ENCODE data around the gene SH2D3C. TPM values are rescaled to one million over a fixed set of nuclear protein-coding genes. Genes with fewer than 3 reads are reported as not detected.

SH2D3C gene
- total and polyA plus RNA-seq, 10 of the 15 experiments (the other 5 are each of a cell fraction or from before 2014, with no cell fraction given), result 1.2 to 23.5 (median 16.2) TPM

DNA sequence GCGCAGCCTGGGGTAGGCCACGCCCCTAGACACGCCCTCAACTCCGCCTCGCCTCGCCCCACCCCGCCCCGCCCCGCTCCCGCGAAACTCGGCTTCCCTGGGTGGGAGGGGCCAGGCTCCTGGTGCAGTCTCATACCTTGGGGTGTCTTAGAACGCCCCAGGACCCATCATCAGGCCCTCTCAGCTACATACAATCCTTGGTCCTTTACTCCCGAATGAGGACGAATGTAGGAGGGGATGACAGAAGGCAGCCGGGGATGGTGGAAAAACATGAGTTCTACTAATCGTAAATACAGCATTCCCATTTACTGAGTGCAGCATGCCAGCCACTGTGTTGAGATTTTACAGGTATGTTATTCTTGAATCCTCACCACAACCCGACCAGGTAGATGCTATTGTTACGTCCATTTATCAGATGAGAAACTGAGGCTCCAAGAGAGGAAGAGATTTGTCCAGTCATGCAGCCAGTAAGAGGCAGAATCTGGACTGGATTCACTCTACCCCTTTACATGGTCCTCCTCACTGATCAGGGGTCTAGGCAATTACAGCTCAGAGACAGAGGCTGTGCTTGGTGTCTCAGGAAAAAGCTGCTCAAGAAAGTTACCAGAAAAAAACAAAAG is 6.8 kb downstream of the SH2D3C start (continued):
- TF ChIP-seq MLLT1 (IDR thresholded peaks at IDR 0.05) (no peak), FOS (IDR thresholded peaks at IDR 0.05; ENCODE audit: borderline replicate concordance, extremely low read depth, insufficient read length) (no peak), E2F8 (IDR thresholded peaks at IDR 0.05; ENCODE audit: low read depth, partially characterized antibody) (no peak), SREBF2 (IDR thresholded peaks at IDR 0.05; ENCODE audit: low read length) (no peak), TCF3 (IDR thresholded peaks at IDR 0.05; ENCODE audit: borderline replicate concordance, insufficient read depth, low read depth, low read length) (no peak), CHD4 (IDR thresholded peaks at IDR 0.05) (no peak), CBX3 (IDR thresholded peaks at IDR 0.05; ENCODE audit: borderline replicate concordance, low read depth) (no peak), MTA3 (IDR thresholded peaks at IDR 0.05; ENCODE audit: borderline replicate concordance, low read length) (no peak), REST (IDR thresholded peaks at IDR 0.05; ENCODE audit: low read depth, low read length) (no peak)
- TF ChIP-seq, protein P1, sequence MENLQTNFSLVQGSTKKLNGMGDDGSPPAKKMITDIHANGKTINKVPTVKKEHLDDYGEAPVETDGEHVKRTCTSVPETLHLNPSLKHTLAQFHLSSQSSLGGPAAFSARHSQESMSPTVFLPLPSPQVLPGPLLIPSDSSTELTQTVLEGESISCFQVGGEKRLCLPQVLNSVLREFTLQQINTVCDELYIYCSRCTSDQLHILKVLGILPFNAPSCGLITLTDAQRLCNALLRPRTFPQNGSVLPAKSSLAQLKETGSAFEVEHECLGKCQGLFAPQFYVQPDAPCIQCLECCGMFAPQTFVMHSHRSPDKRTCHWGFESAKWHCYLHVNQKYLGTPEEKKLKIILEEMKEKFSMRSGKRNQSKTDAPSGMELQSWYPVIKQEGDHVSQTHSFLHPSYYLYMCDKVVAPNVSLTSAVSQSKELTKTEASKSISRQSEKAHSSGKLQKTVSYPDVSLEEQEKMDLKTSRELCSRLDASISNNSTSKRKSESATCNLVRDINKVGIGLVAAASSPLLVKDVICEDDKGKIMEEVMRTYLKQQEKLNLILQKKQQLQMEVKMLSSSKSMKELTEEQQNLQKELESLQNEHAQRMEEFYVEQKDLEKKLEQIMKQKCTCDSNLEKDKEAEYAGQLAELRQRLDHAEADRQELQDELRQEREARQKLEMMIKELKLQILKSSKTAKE (IDR thresholded peaks at IDR 0.05; ENCODE audit: low read depth, poor library complexity, severe bottlenecking), result no peak
- TF ChIP-seq, protein P2, sequence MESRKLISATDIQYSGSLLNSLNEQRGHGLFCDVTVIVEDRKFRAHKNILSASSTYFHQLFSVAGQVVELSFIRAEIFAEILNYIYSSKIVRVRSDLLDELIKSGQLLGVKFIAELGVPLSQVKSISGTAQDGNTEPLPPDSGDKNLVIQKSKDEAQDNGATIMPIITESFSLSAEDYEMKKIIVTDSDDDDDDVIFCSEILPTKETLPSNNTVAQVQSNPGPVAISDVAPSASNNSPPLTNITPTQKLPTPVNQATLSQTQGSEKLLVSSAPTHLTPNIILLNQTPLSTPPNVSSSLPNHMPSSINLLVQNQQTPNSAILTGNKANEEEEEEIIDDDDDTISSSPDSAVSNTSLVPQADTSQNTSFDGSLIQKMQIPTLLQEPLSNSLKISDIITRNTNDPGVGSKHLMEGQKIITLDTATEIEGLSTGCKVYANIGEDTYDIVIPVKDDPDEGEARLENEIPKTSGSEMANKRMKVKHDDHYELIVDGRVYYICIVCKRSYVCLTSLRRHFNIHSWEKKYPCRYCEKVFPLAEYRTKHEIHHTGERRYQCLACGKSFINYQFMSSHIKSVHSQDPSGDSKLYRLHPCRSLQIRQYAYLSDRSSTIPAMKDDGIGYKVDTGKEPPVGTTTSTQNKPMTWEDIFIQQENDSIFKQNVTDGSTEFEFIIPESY (IDR thresholded peaks at IDR 0.05), result no peak

Measured in GM12878 (cell line).